Dermis microvascular lymphatic vessel endothelial cell (primary cell): ENCODE data around the gene SF3B3. TPM values are rescaled to one million over a fixed set of nuclear protein-coding genes. Genes with fewer than 3 reads are reported as not detected.
"Not testable (repeated sequence)": the region's sequence is repeated elsewhere in the genome, so short reads cannot be mapped to it uniquely, and the experiment has no call there.

Experiments used
- DNase-seq, 2 donors: peaks; one replicate each; pipeline versions ENCODE4 v3.0.0 to v3.0.0-alpha.2; 2010; ENCODE audit warnings: low read depth in 2 of 2
- total RNA-seq: library from RNA; depleted of rRNA; stranded (reverse); fragments of >200 nt; gene quantifications from 2 replicates; pipeline ENCODE4 v1.2.1, GENCODE V29; 2014

SF3B3 gene
- total RNA-seq, 1 donor from 2014 or later, result 62.3 TPM

DNA sequence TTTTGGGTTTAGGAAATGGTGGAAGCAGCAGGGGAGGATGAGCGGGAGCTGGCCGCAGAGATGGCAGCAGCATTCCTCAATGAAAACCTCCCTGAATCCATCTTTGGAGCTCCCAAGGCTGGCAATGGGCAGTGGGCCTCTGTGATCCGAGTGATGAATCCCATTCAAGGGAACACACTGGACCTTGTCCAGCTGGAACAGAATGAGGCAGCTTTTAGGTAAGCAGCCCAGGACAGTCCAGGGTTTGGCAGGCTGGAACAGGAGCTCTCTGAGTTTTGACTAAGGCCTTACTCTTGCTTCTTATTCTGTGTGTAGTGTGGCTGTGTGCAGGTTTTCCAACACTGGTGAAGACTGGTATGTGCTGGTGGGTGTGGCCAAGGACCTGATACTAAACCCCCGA lies 41.4 kb downstream of the SF3B3 start:
- DNase-seq, result no peak

DNA sequence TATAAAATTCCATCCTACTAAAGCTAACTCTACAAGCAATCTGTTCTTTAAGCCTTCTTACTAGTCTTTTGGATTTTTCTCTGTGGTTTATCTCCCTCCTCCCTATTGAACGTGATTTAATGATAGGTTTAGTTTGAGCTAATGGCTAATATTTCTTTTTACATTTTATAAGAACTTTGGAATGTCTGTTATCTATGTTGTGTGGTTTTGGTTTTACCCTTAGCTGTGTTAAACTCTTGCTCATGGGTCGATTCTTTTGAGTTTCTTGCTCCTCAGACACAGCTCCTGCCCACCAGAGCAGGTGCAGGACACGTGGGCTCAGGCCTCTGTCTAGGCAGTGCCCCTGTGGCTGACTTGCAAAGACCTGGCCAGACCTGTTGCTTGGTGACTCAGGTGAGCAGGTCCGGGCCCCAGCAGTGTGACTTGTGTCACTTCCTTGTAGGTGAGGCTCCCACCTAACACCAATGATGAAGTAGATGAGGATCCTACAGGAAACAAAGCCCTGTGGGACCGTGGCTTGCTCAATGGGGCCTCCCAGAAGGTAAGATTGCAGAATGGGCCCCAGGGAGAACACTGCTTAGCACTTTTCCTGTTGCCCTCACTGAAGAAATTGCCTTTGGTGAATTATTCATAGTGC lies 45.1 kb downstream of the SF3B3 start:
- no peak for DNase-seq

DNA sequence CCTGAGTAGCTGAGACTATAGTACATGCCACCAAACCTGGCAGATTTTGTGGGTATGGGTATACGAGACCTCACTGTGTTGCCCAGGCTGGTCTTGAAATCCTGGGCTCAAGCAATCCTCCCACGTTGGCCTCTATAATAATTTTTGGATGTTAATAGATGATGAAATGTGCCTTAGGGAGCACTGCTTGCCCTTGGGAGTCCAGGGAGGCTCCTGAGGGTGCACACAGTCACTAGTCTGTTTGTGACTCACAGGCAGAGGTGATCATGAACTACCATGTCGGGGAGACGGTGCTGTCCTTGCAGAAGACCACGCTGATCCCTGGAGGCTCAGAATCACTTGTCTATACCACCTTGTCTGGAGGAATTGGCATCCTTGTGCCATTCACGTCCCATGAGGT lies 46.1 kb downstream of the SF3B3 start:
- DNase-seq, result no peak

DNA sequence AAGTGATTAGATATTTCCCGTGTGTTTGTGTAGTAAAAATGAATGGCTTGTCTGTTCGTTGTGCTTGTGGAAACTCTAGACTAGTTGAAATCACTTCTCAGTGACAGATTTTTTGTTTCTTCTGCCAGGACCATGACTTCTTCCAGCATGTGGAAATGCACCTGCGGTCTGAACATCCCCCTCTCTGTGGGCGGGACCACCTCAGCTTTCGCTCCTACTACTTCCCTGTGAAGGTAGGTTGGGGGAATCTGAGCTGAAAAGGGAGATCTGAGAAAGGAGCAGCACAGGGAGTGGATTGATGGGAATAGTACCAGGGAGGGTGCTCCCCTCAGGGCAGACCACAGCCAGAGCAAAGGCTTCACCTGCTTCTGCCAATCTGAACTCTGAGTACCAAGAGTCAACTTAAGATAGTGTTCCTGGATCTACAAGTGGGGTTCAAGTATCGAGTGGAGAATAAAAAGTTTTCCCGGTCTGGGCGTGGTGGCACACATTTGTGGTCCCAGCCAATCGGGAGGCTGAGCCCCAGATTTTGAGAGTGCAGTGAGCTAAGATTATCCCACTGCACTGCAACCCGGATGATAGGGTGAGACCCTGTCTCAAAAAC lies 47.5 kb downstream of the SF3B3 start:
- no peak for DNase-seq

DNA sequence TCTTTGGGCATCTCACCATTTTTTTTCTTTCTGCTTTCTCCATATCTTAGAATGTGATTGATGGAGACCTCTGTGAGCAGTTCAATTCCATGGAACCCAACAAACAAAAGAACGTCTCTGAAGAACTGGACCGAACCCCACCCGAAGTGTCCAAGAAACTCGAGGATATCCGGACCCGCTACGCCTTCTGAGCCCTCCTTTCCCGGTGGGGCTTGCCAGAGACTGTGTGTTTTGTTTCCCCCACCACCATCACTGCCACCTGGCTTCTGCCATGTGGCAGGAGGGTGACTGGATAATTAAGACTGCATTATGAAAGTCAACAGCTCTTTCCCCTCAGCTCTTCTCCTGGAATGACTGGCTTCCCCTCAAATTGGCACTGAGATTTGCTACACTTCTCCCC lies 48.0 kb downstream of the SF3B3 start:
- DNase-seq, result no peak

DNA sequence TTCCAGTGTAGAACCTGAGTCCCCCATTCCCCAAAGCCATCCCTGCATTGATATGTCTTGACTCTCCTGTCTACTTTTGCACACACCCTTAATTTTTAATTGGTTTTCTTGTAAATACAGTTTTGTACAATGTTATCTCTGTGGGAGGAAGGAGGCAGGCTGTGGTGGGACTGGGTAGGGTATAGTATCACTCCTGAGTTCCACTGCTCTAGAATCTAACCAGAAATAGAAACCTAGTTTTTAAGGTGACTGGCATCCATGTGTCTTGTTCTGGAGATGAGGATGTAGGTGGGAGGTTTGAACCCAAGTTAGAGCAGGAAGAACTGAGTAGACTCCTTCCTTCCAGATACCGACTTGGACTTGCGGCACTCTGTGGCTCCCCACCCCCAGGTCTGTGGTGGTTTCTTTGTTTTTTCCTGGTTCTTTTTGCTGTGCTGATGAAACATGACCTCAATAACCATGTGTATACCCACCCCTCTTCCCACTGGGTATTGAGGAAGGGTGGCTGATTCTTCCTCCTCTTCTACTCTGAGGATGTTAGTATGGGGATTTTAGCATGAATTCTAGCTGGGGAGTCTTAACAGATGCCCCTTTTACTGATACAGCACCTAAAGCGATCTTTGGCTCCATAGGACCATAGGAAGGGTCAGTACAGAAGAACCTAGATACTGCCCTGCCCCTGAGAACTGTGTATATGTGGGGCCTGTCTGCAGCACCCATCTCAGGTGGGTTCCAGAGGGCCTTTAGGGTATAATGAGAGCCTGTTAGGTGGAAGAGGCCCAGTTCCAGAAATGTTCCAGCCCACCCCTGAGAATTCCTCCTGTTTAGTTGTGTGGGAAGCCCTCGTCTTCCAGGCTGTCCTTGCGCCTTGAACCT lies 48.7 kb downstream of the SF3B3 start:
- DNase-seq, result peak in 1 of 2 donors; percentile 77

DNA sequence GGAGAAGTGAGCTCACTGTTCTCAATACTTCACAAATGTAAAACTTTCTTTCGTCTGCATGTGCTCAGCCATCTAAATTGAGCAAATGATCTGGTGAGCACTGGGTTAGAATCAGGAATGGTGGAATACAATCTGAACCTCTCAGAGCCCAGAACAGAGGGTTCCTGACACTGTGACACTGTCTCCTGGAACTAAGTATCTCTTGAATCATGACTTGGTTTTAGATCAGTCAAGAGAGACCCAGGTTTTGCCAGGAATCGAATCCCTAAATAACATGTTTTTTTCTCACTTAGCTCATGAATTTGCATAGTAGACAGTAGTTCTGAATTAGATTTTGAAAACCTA lies 49.3 kb downstream of the SF3B3 start:
- DNase-seq, result peak in 1 of 2 donors; percentile 19

DNA sequence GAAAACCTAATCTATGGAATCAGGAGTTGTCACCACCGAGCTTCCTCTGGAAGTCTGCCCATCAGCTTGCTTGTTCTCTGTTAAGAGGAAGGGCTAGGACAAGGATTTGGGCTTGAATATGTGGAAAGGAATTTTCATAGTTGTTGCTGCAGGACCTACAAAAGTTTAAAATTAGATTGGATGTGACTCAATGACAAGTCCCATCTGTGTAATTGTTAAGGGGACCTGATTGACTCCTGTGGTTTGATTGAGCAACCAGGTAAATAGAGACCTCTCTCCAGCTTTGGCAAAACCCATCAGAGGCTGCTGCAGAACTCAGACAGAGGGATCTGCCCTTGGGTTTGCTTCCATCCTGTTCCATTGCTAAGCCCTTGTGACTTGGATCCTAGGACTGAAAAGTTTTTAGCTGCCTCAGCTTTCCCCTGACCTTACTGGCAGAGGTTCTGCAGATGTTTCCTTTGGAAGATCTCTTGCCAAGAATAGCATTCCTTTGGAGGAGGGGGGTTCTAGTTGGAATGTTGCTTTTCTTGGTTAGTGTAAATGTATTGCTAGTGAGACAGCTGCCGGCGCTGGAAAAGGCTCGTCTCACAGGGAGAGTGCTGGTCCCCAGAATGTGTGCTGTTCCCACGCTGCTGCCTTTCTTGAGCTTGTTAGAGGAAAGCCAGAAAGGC lies 50.0 kb downstream of the SF3B3 start:
- peak; percentile 99 for DNase-seq

DNA sequence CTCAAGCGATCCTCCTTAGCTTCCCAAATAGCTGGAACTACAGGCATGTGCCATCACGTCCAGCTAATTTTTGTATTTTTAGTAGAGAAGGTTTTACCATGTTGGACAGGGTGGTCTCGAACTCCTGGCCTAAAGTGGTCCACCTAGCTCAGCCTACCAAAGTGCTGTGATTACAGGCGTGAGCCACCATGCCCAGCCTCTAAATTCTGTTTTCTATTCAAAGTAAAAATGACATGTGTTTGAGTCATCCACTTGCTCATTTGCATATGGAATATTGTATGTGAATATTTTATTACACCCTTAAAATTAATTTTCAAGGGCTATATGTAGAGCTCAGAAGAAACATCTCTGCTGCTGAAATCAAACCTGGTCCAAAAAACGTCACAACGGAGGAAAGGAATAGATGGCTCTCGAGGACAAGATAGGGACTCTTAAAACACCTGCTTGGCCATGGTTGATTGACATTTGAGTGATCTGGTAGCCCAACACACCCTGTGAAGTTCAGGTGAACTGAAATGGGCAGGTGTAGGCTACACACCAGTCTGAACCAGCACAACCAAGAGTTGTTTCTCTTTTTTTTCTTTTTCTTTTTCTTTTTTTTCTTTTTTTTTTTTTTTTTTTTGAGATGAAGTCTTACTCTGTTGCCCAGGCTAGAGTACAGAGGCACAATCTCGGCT lies 51.1 kb downstream of the SF3B3 start:
- no peak for DNase-seq

DNA sequence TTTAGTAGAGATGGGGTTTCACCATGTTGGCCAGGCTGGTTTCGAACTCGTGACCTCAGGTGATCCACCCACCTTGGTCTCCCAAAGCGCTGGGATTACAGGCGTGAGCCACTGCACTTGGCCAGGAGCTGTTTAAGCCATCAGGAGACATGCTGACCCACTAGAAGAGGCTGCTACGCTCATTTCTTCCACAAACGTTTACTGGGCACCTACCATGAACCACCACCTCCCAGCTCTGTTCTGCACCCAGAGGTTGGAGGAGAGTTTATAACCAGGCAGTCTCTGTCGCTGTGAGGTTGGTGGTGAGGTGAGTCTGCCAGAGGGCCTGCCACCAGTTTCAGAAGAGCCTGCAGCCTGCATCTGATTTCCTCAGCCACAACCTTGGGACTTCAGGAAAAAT lies 51.8 kb downstream of the SF3B3 start:
- no peak for DNase-seq

DNA sequence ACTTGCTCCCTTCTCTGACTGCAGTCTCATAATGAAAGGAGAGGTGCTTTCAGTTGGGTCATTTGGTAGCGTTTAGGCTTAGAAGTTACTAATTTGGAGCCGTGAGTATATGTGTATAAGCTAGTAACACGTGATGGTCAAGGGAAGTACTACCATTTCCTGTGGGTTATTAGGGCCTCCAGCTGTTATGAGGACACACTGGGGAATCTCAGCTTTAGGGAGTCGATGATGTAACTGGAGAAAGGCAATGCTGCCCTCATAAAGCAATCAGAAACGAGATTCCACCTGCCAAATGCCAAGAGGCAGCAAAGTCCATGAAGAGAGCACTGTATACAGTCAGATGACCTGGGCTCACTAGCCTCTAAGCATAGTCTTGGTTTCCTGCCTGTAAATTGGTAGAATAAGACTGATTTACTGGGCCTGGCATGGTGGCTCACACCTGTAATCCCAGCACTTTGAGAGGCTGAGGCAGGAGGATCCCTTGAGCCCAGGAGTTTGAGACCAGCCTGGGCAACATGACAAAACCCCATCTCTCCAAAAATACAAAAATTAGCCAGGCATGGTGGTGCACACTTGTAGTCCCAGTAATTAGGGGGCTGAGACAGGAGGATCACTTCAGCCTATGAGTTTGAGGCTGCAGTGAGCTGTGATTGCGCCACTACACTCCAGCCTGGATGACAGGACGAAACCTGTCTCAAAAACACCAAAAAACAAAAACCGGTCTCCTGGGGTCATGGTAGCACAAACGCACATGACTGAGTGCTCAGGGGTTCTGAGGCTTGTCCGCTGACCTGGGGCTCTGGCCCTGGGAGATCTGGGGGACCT lies 53.0 kb downstream of the SF3B3 start:
- DNase-seq, result peak; percentile 46 to 83

DNA sequence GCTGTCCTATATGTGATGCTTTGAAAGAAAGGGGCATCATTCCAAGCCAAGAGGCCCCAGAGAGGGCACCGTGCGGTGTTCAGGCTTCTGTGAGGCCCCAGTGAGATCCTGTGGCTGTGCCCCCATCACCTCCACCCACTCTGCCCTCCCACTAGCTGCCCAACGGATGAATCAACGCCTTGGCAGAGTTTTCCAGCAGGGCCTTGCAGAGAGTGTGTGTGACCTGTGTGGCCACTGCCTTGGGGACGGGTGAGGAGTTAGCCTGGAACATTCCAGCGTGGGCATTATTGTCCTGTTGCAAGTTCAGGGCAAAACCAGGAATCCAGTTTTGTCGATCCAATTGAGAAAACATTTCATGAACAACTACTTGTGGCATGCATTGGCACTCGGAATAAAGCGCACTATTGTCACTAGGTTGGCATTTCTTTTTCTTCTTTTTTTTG lies 53.7 kb downstream of the SF3B3 start:
- DNase-seq, result peak in 1 of 2 donors; percentile 52

DNA sequence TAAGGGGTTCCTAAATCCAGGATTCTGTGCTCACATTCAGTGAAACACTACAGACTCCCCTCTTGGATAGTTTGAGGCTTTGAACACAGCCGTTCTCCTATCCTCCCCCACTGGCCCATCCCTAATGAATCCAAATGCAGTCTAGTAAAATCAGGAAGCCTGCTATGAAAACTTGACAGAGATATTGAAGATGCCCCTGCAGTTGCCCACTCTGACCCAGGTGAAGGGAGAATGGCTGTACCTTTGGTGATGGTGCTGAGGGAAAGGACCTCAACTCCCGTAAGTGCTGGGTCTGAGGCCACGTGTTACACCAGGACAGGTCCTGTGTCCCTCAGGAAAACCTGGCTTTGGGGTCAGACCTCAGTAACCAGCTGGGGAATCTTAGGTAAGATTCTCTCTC lies 54.4 kb downstream of the SF3B3 start:
- no peak for DNase-seq

DNA sequence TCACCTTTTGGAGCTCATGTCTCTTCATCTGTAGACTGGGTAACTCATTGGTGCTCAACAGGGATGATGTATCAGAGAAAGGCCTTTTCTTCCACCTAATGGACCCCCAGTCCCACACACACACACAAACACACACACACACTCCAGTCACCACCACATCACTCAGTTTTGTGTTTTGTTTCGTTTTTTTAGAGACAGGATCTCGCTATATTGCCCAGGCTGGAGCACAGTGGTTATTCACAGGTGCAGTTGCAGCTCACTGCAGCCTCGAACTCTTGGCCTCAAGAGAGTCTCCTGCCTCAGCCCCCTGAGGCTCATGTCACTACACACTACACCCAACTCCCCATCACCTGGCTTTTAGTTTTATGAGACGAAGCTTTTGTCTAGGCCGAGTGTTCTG lies 55.6 kb downstream of the SF3B3 start:
- no peak for DNase-seq

DNA sequence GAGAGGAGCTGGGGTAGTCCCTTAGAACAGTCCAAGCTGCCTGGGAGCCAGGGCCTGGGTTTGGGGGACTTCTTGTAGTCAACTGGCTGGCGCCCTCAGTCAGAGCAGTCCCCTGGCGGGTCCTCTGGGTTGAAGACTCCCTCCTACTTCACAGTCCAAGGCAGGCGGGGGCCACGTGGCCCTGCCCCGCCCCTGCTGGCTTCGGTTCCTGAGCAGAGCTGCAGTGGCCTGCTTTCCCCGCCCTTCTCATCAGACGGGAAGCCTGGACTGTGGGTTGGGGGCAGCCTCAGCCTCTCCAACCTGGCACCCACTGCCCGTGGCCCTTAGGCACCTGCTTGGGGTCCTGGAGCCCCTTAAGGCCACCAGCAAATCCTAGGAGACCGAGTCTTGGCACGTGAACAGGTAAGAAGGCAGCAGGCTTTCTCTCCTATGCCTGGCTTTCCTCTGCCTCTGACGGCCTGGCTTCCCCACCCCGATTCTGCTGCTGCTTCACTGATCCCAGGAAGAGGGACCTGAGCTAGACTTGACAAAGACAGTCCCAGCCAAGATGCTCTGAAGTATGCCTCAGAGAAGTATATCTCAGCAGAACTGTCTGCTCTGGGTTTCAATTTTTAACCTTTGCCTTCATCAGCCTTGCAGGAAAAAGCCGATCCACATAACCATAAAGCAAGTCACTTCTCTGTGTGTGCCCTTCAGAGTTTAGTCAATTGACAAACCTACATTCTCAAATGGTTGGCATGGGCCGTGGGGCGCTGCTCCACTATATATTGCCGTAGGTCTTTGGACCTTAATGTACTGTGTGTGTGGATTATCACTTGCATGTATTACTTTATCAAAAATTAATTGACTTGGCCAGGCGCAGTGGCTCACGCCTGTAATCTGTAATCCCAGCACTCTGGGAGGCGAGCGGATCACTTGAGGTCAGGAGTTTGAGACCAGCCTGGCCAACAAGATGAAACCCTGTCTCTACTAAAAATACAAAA lies 56.3 kb downstream of the SF3B3 start:
- no peak for DNase-seq

DNA sequence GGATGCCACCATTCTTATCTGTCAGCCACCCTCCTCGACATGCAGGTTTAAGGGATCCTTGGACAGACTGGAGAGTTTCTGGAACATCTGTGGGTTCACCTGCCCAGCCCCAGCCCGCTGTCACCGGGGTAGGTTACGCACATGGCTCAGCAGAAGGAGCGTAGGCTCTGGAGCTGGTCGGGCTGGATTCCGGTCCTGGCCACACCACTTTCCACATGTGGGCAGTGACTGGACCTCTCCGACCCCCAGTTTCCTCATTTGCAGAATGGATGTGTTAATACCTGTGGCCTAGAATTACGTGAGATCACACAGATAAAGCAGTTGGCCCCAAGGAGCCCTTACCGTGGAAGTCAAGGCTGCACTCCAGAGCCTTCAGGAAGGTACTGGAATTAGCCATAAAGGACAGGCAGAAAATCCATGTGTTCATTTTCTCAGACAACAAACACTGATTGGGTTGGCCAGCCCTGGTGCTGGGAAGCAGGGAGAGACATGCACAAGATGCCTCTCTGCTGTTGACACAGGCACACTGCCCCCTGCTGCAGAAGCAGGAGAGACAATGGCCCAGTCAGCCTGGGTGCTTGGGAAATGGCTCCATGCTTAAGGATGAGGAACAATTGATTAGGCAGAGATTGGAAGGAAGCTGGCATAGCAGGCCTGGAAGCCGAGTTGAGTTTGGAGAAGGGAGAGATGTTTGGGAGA lies 58.8 kb downstream of the SF3B3 start:
- DNase-seq, result peak in 1 of 2 donors; percentile 27

DNA sequence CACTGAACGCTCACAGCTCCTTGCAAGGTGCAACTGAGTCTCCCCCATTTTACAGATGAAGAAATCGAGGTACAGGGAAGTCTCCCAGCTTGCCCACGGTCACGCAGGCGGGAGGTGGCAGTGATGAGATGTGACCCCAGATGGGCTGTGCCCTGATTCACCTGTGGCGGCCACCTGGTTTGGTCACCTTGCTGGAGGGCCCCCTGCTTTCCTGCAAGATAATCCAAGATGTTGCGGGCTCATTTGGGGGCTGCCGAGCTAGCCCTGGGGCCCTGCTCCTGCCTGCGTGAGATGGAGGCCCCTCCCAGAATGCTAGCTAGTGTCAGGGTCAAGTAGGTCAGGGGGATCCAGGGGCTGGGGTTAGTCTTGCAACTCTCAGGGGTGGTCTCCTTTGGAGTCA lies 63.1 kb downstream of the SF3B3 start:
- DNase-seq, result no peak

DNA sequence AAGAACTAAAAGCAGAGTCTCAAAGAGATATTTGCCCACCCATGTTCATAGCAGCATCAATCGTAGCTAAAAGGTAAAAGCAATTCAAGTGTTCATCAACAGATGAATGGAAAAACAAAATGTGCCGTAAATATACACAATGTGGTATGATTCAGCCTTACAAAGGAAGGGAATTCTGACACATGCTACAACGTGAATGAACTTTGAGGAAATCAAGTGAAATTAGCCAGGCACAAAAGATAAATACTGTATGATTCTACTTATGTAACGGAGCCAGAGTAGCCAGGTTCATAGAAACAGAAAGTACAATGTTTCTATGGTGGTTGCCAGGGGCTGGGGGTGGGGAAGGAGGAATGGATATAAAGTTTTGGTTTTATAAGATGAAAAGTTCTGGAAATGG lies 64.9 kb downstream of the SF3B3 start:
- DNase-seq, result peak; percentile 92 to 94

DNA sequence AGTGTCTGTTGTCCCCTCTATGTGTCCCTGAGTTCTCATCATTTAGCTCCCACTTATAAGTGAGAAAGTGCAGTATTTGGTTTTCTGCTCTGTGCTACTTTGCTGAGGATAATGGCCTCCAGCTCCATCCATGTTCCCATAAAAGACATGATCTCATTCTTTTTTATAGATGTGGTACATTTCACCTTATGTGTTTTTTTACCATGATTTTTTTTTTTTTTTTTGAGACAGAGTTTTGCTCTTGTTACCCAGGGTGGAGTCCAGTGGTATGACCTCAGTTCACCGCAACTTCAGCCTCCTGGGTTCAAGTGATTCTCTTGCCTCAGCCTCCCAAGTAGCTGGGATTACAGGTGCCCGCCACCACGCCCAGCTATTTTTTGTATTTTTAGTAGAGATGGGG lies 65.8 kb downstream of the SF3B3 start:
- DNase-seq, result not testable (repeated sequence)
